Erythroblast (primary cell): ENCODE measurements around the gene GRIP2.

ENCODE experiments used
- GATA1 ChIP-seq: IDR thresholded peaks from 2 replicates; pipeline ENCODE4 v1.6.1; 2011; ENCODE audit warnings: low read depth, mild to moderate bottlenecking, control low read depth, low read length, moderate library complexity
- POLR2A ChIP-seq: IDR thresholded peaks from 2 replicates; pipeline ENCODE4 v1.6.1; 2011; ENCODE audit warnings: mild to moderate bottlenecking, low read length

- TF ChIP-seq POLR2A: no peak
- no peak for TF ChIP-seq GATA1
These were observed 80.4 kb downstream of the GRIP2 start for GRCh38 chr3:14459787-14460186.
